ENCODE results near the gene ZNF165. TPM values are rescaled to one million over a fixed set of nuclear protein-coding genes. Genes with fewer than 3 reads are reported as not detected.

The ZNF165 gene
- total and polyA plus RNA-seq, 2 of the 8 experiments (the other 6 are each of a cell fraction or from before 2014, with no cell fraction given) = 1.2 to 9.3 TPM

DNA sequence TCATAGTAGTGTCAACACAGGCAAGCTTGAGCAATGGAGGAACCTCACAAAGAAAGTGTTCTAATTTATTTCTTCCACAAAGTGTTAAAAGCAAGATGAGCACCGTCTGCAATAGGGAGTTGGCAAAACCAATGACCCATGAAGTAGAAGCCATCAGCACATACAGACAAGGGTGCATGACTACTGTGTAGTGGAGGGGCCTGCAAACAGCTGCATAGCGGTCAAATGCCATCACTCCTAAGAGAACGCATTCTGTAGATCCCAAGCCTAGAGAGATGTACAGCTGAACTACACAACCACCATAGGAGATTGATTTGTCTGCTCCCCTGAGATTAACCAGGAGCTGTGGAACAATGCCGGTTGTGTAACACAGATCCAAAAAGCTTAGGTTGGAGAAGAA is 26.8 kb upstream of the ZNF165 start:
- no peak for DNase-seq (ENCODE audit: low read depth in 1 of 2, low spot score in 2 of 2)
- Histone ChIP-seq H4K8ac (ENCODE audit: extremely low read depth, insufficient read depth, low read length) (no peak overlapping the region), H3K14ac (ENCODE audit: insufficient read length) (no peak overlapping the region), H3K27ac (ENCODE audit: low read depth, low read length) (no peak overlapping the region), H3K27me3 (replicated peaks in 1 of 4; ENCODE audit: control insufficient read depth in 3 of 4, extremely low read depth in 1 of 4, insufficient read depth in 3 of 4, low read length in 3 of 4) (no peaks in the 10 kb centered on the region), H2BK120ac (replicated peaks; ENCODE audit: low read depth, low read length) (no peak overlapping the region), H3K79me2 (ENCODE audit: control insufficient read depth in 1 of 2, insufficient read depth in 2 of 2, low read length in 2 of 2) (no peaks in the 10 kb centered on the region), H3K4me3 (ENCODE audit: extremely low read depth in 1 of 4, insufficient read depth in 2 of 4, low read depth in 3 of 4, low read length in 4 of 4) (no peak overlapping the region), H2BK5ac (ENCODE audit: low read depth, low read length) (no peak overlapping the region), H3K23me2 (ENCODE audit: low read depth, low read length) (no peaks in the 10 kb centered on the region), H3K4ac (replicated peaks; ENCODE audit: insufficient read length, low read depth, low read length) (no peak overlapping the region), H2BK20ac (ENCODE audit: low read length) (no peak overlapping the region), H3K18ac (ENCODE audit: extremely low read depth, low read length) (no peak overlapping the region), H3K4me2 (ENCODE audit: insufficient read depth in 1 of 2, low read depth in 2 of 2, low read length in 2 of 2) (no peak overlapping the region), H3K36me3 (ENCODE audit: control insufficient read depth in 2 of 4, insufficient read depth in 4 of 4, low read length in 3 of 4) (no peaks in the 10 kb centered on the region), H3K9ac (replicated peaks in 1 of 4; ENCODE audit: extremely low read depth in 1 of 4, low read depth in 3 of 4, low read length in 3 of 4) (no peak overlapping the region), H3K79me1 (ENCODE audit: low read depth, low read length) (no peaks in the 10 kb centered on the region), H2BK15ac (ENCODE audit: low read length) (no peak overlapping the region), H4K5ac (ENCODE audit: insufficient read length, low read depth, low read length) (no peak overlapping the region), H3K23ac (ENCODE audit: insufficient read length) (no peak overlapping the region), H2AK5ac (ENCODE audit: low read depth, low read length) (no peak overlapping the region), H2AFZ (ENCODE audit: low read length) (no peak overlapping the region), H4K20me1 (replicated peaks in 1 of 2; ENCODE audit: control insufficient read depth in 1 of 2, insufficient read depth in 2 of 2, low read length in 2 of 2) (no peaks in the 10 kb centered on the region), H3K4me1 (replicated peaks in 1 of 4; ENCODE audit: control insufficient read depth in 3 of 4, insufficient read depth in 4 of 4, low read length in 3 of 4) (no peaks in the 10 kb centered on the region), H3K56ac (replicated peaks; ENCODE audit: insufficient read length, low read depth, low read length) (no peak overlapping the region), H2BK12ac (ENCODE audit: low read depth, low read length) (no peak overlapping the region), H4K91ac (replicated peaks; ENCODE audit: insufficient read length, low read length) (no peak overlapping the region), H3K9me3 (ENCODE audit: insufficient read depth in 2 of 2, low read depth in 1 of 2, low read length in 1 of 2) (no peaks in the 10 kb centered on the region)
- WGBS, 2 experiments (ENCODE audit: extremely low coverage in 1 of 2, insufficient coverage in 1 of 2, insufficient read length in 1 of 2, insufficient replicate concordance in 2 of 2, low coverage in 1 of 2, low lambda C conversion rate in 2 of 2, missing lambda C conversion rate in 1 of 2) = 92% methylated on average over 4 of the region's 4 CpGs; no CpG with 5 or more reads in 1 of the 2 experiments
- ChIA-PET CTCF (ENCODE audit: partially characterized antibody) (interaction anchor here (0.5 to 0.9 kb wide), 2 partner anchors 21 to 114 kb away, joined by 3 read pairs; no protein-coding TSS in a partner anchor), POLR2A (ENCODE audit: partially characterized antibody) (no interaction called here)
- FAIRE-seq = no peak
- TF ChIP-seq CBX5 (IDR thresholded peaks at IDR 0.05; ENCODE audit: low read depth, low read length) (no peak), BRCA1 (IDR thresholded peaks at IDR 0.05; ENCODE audit: low read depth, low read length) (no peak)
